ENCODE measurements around the gene TIMP3. TPM values are rescaled to one million over a fixed set of nuclear protein-coding genes. Genes with fewer than 3 reads are reported as not detected.

The TIMP3 gene
- total and polyA plus RNA-seq, 2 experiments from 2014 or later: 91.6 to 96.1 TPM

DNA sequence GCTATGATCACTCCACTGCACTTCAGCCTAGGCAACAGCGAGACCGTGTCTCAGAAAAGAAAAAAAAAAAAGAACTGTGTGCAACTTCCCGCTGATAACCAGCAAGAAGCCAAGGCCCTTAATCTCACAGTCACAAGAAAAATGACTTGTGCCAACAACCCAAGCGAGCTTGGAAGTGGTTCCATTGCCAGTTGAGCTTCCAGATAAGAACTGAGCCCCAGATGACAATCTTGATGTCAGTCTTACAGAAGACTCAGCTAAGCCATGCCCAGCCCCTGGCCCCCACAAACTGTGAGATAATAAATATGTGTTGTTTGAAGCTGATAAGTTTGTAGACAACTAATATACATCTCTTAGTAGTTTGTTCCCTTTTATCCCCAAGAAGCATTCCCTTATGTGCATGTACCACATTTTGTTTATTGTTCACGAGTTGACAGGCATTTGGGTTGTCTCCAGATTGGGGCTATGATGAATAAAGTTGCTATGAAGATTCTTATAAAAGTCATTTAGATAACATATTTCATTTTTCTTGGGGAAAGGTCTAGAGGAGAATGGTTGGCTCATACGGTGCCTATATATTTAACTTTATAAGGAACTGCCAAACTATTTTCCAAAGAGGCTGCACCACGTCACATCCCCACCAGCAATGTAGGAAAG lies 85.9 kb downstream of the TIMP3 start:
- H2AFZ ChIP-seq: no peak overlapping the region
- WGBS (ENCODE audit: low lambda C conversion rate, missing lambda C conversion rate): 84% methylated on average over 7 of the region's 7 CpGs
- no peak for TF ChIP-seq CTCF (IDR thresholded peaks at IDR 0.05; ENCODE audit: poor library complexity)
- TF ChIP-seq EZH2 (IDR thresholded peaks at IDR 0.05; ENCODE audit: borderline replicate concordance): no peak
- no peak for TF ChIP-seq EZH2phosphoT487 (IDR thresholded peaks at IDR 0.05; ENCODE audit: low read depth, severe bottlenecking, unreplicated experiment)

GRCh38 chr22:32888976-32889375 lies 87.5 kb downstream of the TIMP3 start:
- Histone ChIP-seq H3K4me3 (no peak overlapping the region), H2AFZ (no peak overlapping the region), H3K27me3 (no peaks in the 10 kb centered on the region), H3K9me3 (ENCODE audit: low read depth) (no peaks in the 10 kb centered on the region), H4K20me1 (ENCODE audit: insufficient read depth, poor library complexity, severe bottlenecking) (no peaks in the 10 kb centered on the region), H3K27ac (no peak overlapping the region), H3K4me2 (no peak overlapping the region), H3K79me2 (no peaks in the 10 kb centered on the region), H3K36me3 (replicated peaks; ENCODE audit: insufficient read depth, low read depth) (no peaks in the 10 kb centered on the region), H3K9me2 (replicated peaks; ENCODE audit: insufficient read depth) (no peaks in the 10 kb centered on the region), H3K4me1 (ENCODE audit: insufficient read depth) (no peaks in the 10 kb centered on the region)
- no peak for TF ChIP-seq EZH2phosphoT487 (IDR thresholded peaks at IDR 0.05; ENCODE audit: low read depth, severe bottlenecking, unreplicated experiment)
- TF ChIP-seq CTCF (IDR thresholded peaks at IDR 0.05; ENCODE audit: poor library complexity): no peak
- TF ChIP-seq EZH2 (IDR thresholded peaks at IDR 0.05; ENCODE audit: borderline replicate concordance): no peak
- no peak for DNase-seq (ENCODE audit: low spot score)
- WGBS (ENCODE audit: low lambda C conversion rate, missing lambda C conversion rate): 87% methylated on average over 3 of the region's 3 CpGs

More for the DNA sequence above, 85.9 kb downstream of the TIMP3 start:
- no peaks in the 10 kb centered on the region for H3K9me3 ChIP-seq (ENCODE audit: low read depth)
- no peaks in the 10 kb centered on the region for H4K20me1 ChIP-seq (ENCODE audit: insufficient read depth, poor library complexity, severe bottlenecking)
- peaks cover 4% of the 10 kb centered on the region for H3K4me1 ChIP-seq (ENCODE audit: insufficient read depth)
- H3K9me2 ChIP-seq (replicated peaks; ENCODE audit: insufficient read depth): no peaks in the 10 kb centered on the region
- no peaks in the 10 kb centered on the region for H3K27me3 ChIP-seq
- H3K36me3 ChIP-seq (replicated peaks; ENCODE audit: insufficient read depth, low read depth): no peaks in the 10 kb centered on the region
- no peak overlapping the region for H3K4me3 ChIP-seq
- no peaks in the 10 kb centered on the region for H3K79me2 ChIP-seq
- H3K4me2 ChIP-seq: no peak overlapping the region
- no peak for DNase-seq (ENCODE audit: low spot score)
- H3K27ac ChIP-seq: no peak overlapping the region

DNA sequence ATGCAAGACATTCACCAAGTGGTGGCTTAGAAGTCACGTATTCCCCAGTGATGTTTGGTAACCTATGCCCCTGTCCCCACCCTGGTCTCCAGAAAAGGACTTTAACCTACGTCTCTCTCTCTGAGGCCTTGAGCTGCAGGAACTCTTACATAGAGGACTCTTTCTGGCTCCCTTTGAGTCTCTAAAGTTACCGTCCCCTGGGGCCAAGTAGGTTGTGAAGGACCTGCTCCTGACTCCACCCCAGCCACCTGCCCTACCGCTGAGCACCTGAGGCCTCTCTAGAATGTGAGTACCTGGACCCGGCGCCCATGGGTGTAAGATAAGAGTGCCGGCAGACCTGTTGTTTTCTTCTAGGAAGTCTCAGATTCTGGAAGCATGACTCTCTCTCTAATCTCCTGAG lies 95.4 kb downstream of the TIMP3 start:
- H3K9me3 ChIP-seq (ENCODE audit: low read depth): no peaks in the 10 kb centered on the region
- no peaks in the 10 kb centered on the region for H3K79me2 ChIP-seq
- DNase-seq (ENCODE audit: low spot score): no peak
- no peaks in the 10 kb centered on the region for H4K20me1 ChIP-seq (ENCODE audit: insufficient read depth, poor library complexity, severe bottlenecking)
- H3K4me3 ChIP-seq: no peak overlapping the region
- 82% methylated on average over 7 of the region's 7 CpGs for WGBS (ENCODE audit: low lambda C conversion rate, missing lambda C conversion rate)
- TF ChIP-seq EZH2phosphoT487 (IDR thresholded peaks at IDR 0.05; ENCODE audit: low read depth, severe bottlenecking, unreplicated experiment) (no peak), CTCF (IDR thresholded peaks at IDR 0.05; ENCODE audit: poor library complexity) (no peak), EZH2 (IDR thresholded peaks at IDR 0.05; ENCODE audit: borderline replicate concordance) (no peak)
- H2AFZ ChIP-seq: no peak overlapping the region
- H3K27me3 ChIP-seq: no peaks in the 10 kb centered on the region
- peak overlapping the region; percentile 53 for H3K27ac ChIP-seq
- H3K4me1 ChIP-seq (ENCODE audit: insufficient read depth): peaks cover 8% of the 10 kb centered on the region
- H3K36me3 ChIP-seq (replicated peaks; ENCODE audit: insufficient read depth, low read depth): no peaks in the 10 kb centered on the region
- no peaks in the 10 kb centered on the region for H3K9me2 ChIP-seq (replicated peaks; ENCODE audit: insufficient read depth)
- no peak overlapping the region for H3K4me2 ChIP-seq
